Trophoblast cell (in vitro differentiated cells and primary cell): ENCODE results near the gene MAD2L2.
"Not testable (repeated sequence)": the region's sequence is repeated elsewhere in the genome, so short reads cannot be mapped to it uniquely, and the experiment has no call there.

ENCODE experiments used
- DNase-seq, 2 donors: peaks; one replicate each; pipeline ENCODE4 v3.0.0-alpha.2; 2016
- H2AFZ ChIP-seq: 2 replicates; pipeline ENCODE4 v1.6.1; 2013; ENCODE audit warnings: low read length, moderate library complexity, mild to moderate bottlenecking; ENCODE audit not compliant: insufficient read depth, poor library complexity
- H2AK5ac ChIP-seq: 2 replicates; pipeline ENCODE4 v1.6.1; 2013; ENCODE audit warnings: mild to moderate bottlenecking, low read length
- H2BK120ac ChIP-seq: 2 replicates; pipeline ENCODE4 v1.6.1; 2013; ENCODE audit warnings: low read length, mild to moderate bottlenecking, moderate library complexity; ENCODE audit not compliant: insufficient read depth, poor library complexity
- H2BK12ac ChIP-seq: 2 replicates; pipeline ENCODE4 v1.6.1; 2013; ENCODE audit warnings: mild to moderate bottlenecking, low read length, moderate library complexity
- H2BK5ac ChIP-seq: 2 replicates; pipeline ENCODE4 v1.6.1; 2013; ENCODE audit warnings: low read length, low read depth, moderate library complexity, mild to moderate bottlenecking; ENCODE audit not compliant: poor library complexity
- H3K14ac ChIP-seq: 2 replicates; pipeline ENCODE4 v1.6.1; 2013; ENCODE audit warnings: mild to moderate bottlenecking, low read length
- H3K18ac ChIP-seq: 2 replicates; pipeline ENCODE4 v1.6.1; 2013; ENCODE audit warnings: mild to moderate bottlenecking, low read length
- H3K23ac ChIP-seq: 2 replicates; pipeline ENCODE4 v1.6.1; 2013; ENCODE audit warnings: low read length
- H3K27ac ChIP-seq: 2 replicates; pipeline ENCODE4 v1.5.1; 2013; ENCODE audit warnings: low read depth, mild to moderate bottlenecking, inconsistent platforms, low read length, moderate library complexity
- H3K27me3 ChIP-seq: 2 replicates; pipeline ENCODE4 v1.6.1; 2013; ENCODE audit warnings: inconsistent platforms, mild to moderate bottlenecking, low read length, moderate library complexity; ENCODE audit not compliant: insufficient read depth
- H3K36me3 ChIP-seq, 2 experiments: 1 replicate in 1 of 2; 2 replicates in 1 of 2; pipeline ENCODE4 v1.6.1; 2013; ENCODE audit warnings: low read length in 2 of 2, mild to moderate bottlenecking in 2 of 2, moderate library complexity in 1 of 2; ENCODE audit not compliant: insufficient read depth in 2 of 2, control insufficient read depth in 1 of 2
- H3K4ac ChIP-seq: 2 replicates; pipeline ENCODE4 v1.6.1; 2013; ENCODE audit warnings: low read depth, mild to moderate bottlenecking, low read length, moderate library complexity
- H3K4me1 ChIP-seq, 2 experiments: 1 replicate in 1 of 2; 2 replicates in 1 of 2; pipeline ENCODE4 v1.6.1; 2013; ENCODE audit warnings: low read length in 2 of 2, mild to moderate bottlenecking in 2 of 2, moderate library complexity in 1 of 2; ENCODE audit not compliant: insufficient read depth in 2 of 2, control insufficient read depth in 1 of 2
- H3K4me2 ChIP-seq: 2 replicates; pipeline ENCODE4 v1.6.1; 2013; ENCODE audit warnings: inconsistent platforms, mild to moderate bottlenecking, low read length, moderate library complexity
- H3K4me3 ChIP-seq: 2 replicates; pipeline ENCODE4 v1.5.1; 2013; ENCODE audit warnings: mild to moderate bottlenecking, low read depth, low read length, inconsistent platforms
- H3K79me1 ChIP-seq: one replicate; pipeline ENCODE4 v1.6.1; 2013; ENCODE audit warnings: low read length
- H3K79me2 ChIP-seq: 2 replicates; pipeline ENCODE4 v1.6.1; 2013; ENCODE audit warnings: low read length, mild to moderate bottlenecking; ENCODE audit not compliant: control insufficient read depth, insufficient read depth, poor library complexity
- H3K9ac ChIP-seq: 2 replicates; pipeline ENCODE4 v1.6.1; 2013; ENCODE audit warnings: mild to moderate bottlenecking, low read length
- H3K9me3 ChIP-seq: 2 replicates; pipeline ENCODE4 v1.6.1; 2013; ENCODE audit warnings: low read depth, mild to moderate bottlenecking, control low read depth, inconsistent platforms, low read length; ENCODE audit not compliant: insufficient read depth
- H4K12ac ChIP-seq: 2 replicates; pipeline ENCODE4 v1.6.1; 2013; ENCODE audit warnings: low read depth, mild to moderate bottlenecking, low read length, moderate library complexity
- H4K8ac ChIP-seq: 2 replicates; pipeline ENCODE4 v1.6.1; 2013; ENCODE audit warnings: low read depth, mild to moderate bottlenecking, low read length, moderate library complexity
- H4K91ac ChIP-seq: one replicate; pipeline ENCODE4 v1.6.1; 2013; ENCODE audit warnings: low read depth, mild to moderate bottlenecking, low read length, moderate library complexity
- WGBS: extraction: QIAGEN DNeasy Blood & Tissue Kit; methylation state at CpG from one replicate; pipeline ENCODE4 v1.1.7; 2013; ENCODE audit warnings: missing lambda C conversion rate; ENCODE audit not compliant: insufficient read length, insufficient coverage; ENCODE audit errors: extremely low coverage; 5-methylcytosine and 5-hydroxymethylcytosine counted together

The MAD2L2 gene

DNA sequence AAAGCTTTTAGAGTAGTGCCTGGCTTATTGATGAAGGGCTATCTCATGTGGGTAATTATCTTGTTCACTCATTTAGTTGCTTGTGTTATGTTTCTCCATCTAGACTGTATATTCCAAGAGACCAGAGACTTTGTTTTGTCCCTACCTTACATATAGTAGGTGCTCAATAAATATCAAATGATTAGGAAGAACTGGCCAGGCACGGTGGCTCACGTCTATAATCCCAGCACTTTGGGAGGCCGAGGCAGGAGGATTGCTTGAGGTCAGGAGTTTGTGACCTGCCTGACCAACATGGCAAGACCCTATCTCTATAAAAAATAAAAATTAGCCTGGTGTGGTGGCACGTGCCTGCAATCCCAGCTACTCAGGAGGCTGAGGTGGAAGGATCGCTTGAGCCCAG, 35.7 kb downstream of the MAD2L2 start:
- no peak for DNase-seq
- peaks cover 0 to 1% of the 10 kb centered on the region in 2 experiments for H3K4me1 ChIP-seq
- H3K27me3 ChIP-seq, result no peaks in the 10 kb centered on the region
- no peak overlapping the region for H4K8ac ChIP-seq
- H3K4me3 ChIP-seq, result no peak overlapping the region
- no peak overlapping the region for H2BK12ac ChIP-seq
- WGBS, result no CpG with 5 or more reads among the region's 5 CpGs
- H3K23ac ChIP-seq, result no peak overlapping the region
- no peak overlapping the region for H2BK120ac ChIP-seq
- H3K36me3 ChIP-seq, result no peaks in the 10 kb centered on the region
- H3K4me2 ChIP-seq, result no peak overlapping the region
- no peak overlapping the region for H3K14ac ChIP-seq
- H3K18ac ChIP-seq, result no peak overlapping the region
- no peak overlapping the region for H4K12ac ChIP-seq
- H4K91ac ChIP-seq, result no peak overlapping the region
- H3K9me3 ChIP-seq, result peaks cover under 1% of the 10 kb centered on the region
- H3K27ac ChIP-seq, result no peak overlapping the region
- H2AK5ac ChIP-seq, result no peak overlapping the region
- no peaks in the 10 kb centered on the region for H3K79me2 ChIP-seq
- H2AFZ ChIP-seq, result no peak overlapping the region
- no peak overlapping the region for H3K9ac ChIP-seq
- no peak overlapping the region for H3K4ac ChIP-seq
- H3K79me1 ChIP-seq, result no peaks in the 10 kb centered on the region
- H2BK5ac ChIP-seq, result no peak overlapping the region

DNA sequence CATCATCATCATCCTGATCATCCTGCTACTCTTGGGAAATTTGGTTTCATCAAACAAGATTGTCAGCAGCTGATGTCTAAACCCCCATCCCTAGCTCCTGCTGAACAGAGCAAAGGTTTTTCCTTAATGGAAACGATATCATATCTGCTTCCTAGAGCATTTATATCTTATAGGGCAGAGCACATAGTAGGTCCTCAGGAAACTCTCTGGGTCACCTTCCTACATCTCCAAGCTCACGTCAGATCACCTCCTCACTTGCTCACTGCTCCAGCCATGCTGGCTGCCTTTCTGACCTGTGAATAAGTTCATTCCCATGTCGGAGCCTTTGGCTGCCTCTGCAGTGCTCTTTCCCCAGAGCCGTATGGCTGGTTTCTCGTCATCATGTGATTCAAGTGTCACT, 37.2 kb downstream of the MAD2L2 start:
- no peaks in the 10 kb centered on the region for H3K36me3 ChIP-seq
- H3K27me3 ChIP-seq, result no peaks in the 10 kb centered on the region
- H3K79me1 ChIP-seq, result no peaks in the 10 kb centered on the region
- WGBS, result no CpG with 5 or more reads among the region's 5 CpGs
- H3K79me2 ChIP-seq, result no peaks in the 10 kb centered on the region
- no peak overlapping the region for H2BK120ac ChIP-seq
- H2BK12ac ChIP-seq, result no peak overlapping the region
- H3K18ac ChIP-seq, result no peak overlapping the region
- H4K8ac ChIP-seq, result no peak overlapping the region
- H3K4me1 ChIP-seq, result no peaks in the 10 kb centered on the region
- no peak overlapping the region for H4K12ac ChIP-seq
- no peak overlapping the region for H2AK5ac ChIP-seq
- H3K23ac ChIP-seq, result no peak overlapping the region
- H2BK5ac ChIP-seq, result no peak overlapping the region
- H3K27ac ChIP-seq, result no peak overlapping the region
- DNase-seq, result peak; percentile 14 to 18
- H3K4ac ChIP-seq, result no peak overlapping the region
- H3K4me2 ChIP-seq, result no peak overlapping the region
- no peak overlapping the region for H3K9ac ChIP-seq
- no peak overlapping the region for H2AFZ ChIP-seq
- H3K14ac ChIP-seq, result no peak overlapping the region
- no peaks in the 10 kb centered on the region for H3K9me3 ChIP-seq
- H3K4me3 ChIP-seq, result no peak overlapping the region
- no peak overlapping the region for H4K91ac ChIP-seq

DNA sequence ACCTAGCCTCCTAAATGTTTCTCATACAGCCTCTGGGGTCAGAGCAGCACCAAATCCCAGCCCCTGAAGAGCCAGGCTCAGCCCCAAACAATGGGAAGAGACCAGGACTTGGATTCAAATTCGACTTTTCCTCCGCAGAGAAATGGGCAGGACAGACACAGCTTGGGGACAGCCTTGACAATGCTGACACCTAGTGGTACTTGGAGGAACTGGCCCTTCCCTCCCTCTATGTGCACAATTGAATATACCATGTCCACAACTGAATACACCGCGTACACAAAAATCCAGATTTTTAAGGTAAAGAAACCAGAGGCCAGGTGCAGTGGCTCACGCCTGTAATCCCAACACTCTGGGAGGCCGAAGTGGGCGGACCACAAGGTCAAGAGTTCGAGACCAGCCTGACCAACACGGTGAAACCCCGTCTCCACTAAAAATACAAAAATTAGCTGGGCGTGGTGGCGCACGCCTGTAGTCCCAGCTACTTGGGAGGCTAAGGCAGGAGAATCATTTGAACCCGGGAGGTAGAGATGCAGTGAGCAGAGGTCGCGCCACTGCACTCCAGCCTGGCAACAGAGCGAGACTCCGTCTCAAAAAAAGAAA, 38.4 kb downstream of the MAD2L2 start:
- not testable (repeated sequence) for H3K27me3 ChIP-seq, H3K4ac ChIP-seq, H2AFZ ChIP-seq, H2BK120ac ChIP-seq, H4K8ac ChIP-seq, H3K79me1 ChIP-seq, H4K91ac ChIP-seq, H4K12ac ChIP-seq, H3K14ac ChIP-seq, H3K4me2 ChIP-seq, H3K9ac ChIP-seq, H2AK5ac ChIP-seq, H3K9me3 ChIP-seq, H3K79me2 ChIP-seq, H2BK5ac ChIP-seq, H3K4me3 ChIP-seq, H3K23ac ChIP-seq, H3K36me3 ChIP-seq, H3K4me1 ChIP-seq, H2BK12ac ChIP-seq, H3K27ac ChIP-seq, H3K18ac ChIP-seq
- no CpG with 5 or more reads among the region's 18 CpGs for WGBS
- DNase-seq, result peak; percentile 49 to 85

DNA sequence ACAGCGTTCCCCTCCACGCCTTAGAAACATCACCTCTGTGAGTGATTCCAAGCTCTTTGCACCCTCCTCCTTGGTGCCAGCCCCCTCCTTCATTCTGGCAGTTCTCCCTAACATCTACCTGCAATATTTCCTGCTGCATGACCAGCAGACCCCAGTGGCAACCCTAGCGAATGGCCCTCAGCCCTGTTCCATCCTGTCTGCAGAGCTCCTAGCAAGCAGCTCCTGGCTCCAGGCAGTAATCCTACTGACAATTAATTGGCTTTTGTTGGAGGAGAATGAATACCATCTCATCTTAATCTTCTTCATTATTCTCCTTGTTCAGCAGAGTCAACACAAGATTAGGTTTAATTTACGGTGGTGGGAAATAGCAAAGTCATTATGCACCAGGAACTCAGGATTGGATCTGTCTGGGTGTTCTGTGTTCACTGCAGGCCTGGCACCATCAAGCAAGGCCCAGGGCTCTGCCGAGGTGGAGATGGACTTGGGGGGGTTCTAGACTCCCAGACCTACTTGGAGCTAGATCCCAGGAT, 39.1 kb downstream of the MAD2L2 start:
- Histone ChIP-seq H3K79me1 (no peaks in the 10 kb centered on the region), H4K8ac (no peak overlapping the region), H3K23ac (no peak overlapping the region), H3K4me3 (no peak overlapping the region), H3K14ac (no peak overlapping the region), H3K18ac (no peak overlapping the region), H3K27me3 (no peaks in the 10 kb centered on the region), H4K12ac (no peak overlapping the region), H2BK120ac (no peak overlapping the region), H2AK5ac (no peak overlapping the region), H3K36me3 (no peaks in the 10 kb centered on the region), H2BK12ac (no peak overlapping the region), H3K4me1 (no peaks in the 10 kb centered on the region), H4K91ac (no peak overlapping the region), H3K9me3 (no peaks in the 10 kb centered on the region), H3K27ac (no peak overlapping the region), H3K4ac (no peak overlapping the region), H3K9ac (no peak overlapping the region), H3K4me2 (no peak overlapping the region), H2AFZ (no peak overlapping the region), H2BK5ac (no peak overlapping the region), H3K79me2 (no peaks in the 10 kb centered on the region)
- DNase-seq, result no peak
- no CpG with 5 or more reads among the region's 5 CpGs for WGBS
